Chondrocyte (in vitro differentiated cells): ENCODE data around the gene CARS2. TPM values are rescaled to one million over a fixed set of nuclear protein-coding genes. Genes with fewer than 3 reads are reported as not detected.

ENCODE experiments used
- DNase-seq: peaks from one replicate; pipeline ENCODE4 v3.0.0; 2021; ENCODE audit warnings: mixed read lengths, low spot score
- H3K27ac Mint-ChIP-seq: one replicate; pipeline ENCODE4 v1.8.0; 2021; ENCODE audit warnings: mild to moderate bottlenecking, moderate library complexity, mixed read lengths; ENCODE audit not compliant: unreplicated experiment
- H3K27me3 Mint-ChIP-seq: 2 replicates; pipeline ENCODE4 v1.8.0; 2021; ENCODE audit warnings: low read depth, mixed read lengths
- H3K36me3 Mint-ChIP-seq: 2 replicates; pipeline ENCODE4 v1.8.0; 2021; ENCODE audit warnings: low read depth, mixed read lengths
- H3K4me1 Mint-ChIP-seq: 2 replicates; pipeline ENCODE4 v1.8.0; 2021; ENCODE audit warnings: low read depth, mild to moderate bottlenecking, mixed read lengths
- H3K4me3 Mint-ChIP-seq: one replicate; pipeline ENCODE4 v1.8.0; 2021; ENCODE audit warnings: mild to moderate bottlenecking, moderate library complexity, mixed read lengths; ENCODE audit not compliant: unreplicated experiment
- H3K9me3 Mint-ChIP-seq: 2 replicates; pipeline ENCODE4 v1.8.0; 2021; ENCODE audit warnings: low read depth, mixed read lengths
- CTCF ChIP-seq: fragments of 200-600 bp; sonication (generic); IDR thresholded peaks from 2 replicates; pipeline ENCODE4 v1.5.0; 2021; ENCODE audit warnings: antibody characterized with exemption, mild to moderate bottlenecking, moderate library complexity
- long read RNA-seq: library from polyadenylated mRNA; stranded (forward); transcript quantifications from one replicate; pipeline ENCODE4 v2.0.0, GENCODE V29; 2021
- total RNA-seq: library from RNA; stranded (reverse); gene quantifications from 3 replicates; pipeline ENCODE4 v1.2.1, GENCODE V29; 2021

CARS2 gene
- total RNA-seq, result 50.7 to 60.2 TPM (median 57.9 TPM) in 3 replicates
- long read RNA-seq, transcript CARS2-201 (15 exons, 1,879 nt), result major isoform, 99 of 127 reads
- long read RNA-seq, partial matches to known transcripts, result 3 of 127 reads
- long read RNA-seq, other reads (novel, unspliced or antisense), result 24 of 127 reads

- peak; percentile 39 for TF ChIP-seq CTCF
- H3K9me3 Mint-ChIP-seq, result no peaks in the 10 kb centered on the region
- H3K4me1 Mint-ChIP-seq, result peaks cover 40% of the 10 kb centered on the region
- peak within 1 kb of the TSS; percentile 84 for H3K4me3 Mint-ChIP-seq
- peak; percentile 97 for DNase-seq
- H3K36me3 Mint-ChIP-seq, result peaks cover 3% of the 10 kb centered on the region
- H3K27ac Mint-ChIP-seq, result peak within 1 kb of the TSS; percentile 87
- H3K27me3 Mint-ChIP-seq, result no peaks in the 10 kb centered on the region
Observed at GRCh38 chr13:110705826-110706569, at the start of gene CARS2. Gene CARS2, minus strand, starts transcription at chr13:110706116. Its CDS starts 23 bp downstream, at chr13:110706093.

- no peak for TF ChIP-seq CTCF
- H3K4me3 Mint-ChIP-seq, result no peak overlapping the region
- DNase-seq, result no peak
- H3K27me3 Mint-ChIP-seq, result no peaks in the 10 kb centered on the region
- peaks cover 7% of the 10 kb centered on the region for H3K4me1 Mint-ChIP-seq
- H3K27ac Mint-ChIP-seq, result no peak overlapping the region
- H3K9me3 Mint-ChIP-seq, result peaks cover 14% of the 10 kb centered on the region
- peaks cover 11% of the 10 kb centered on the region for H3K36me3 Mint-ChIP-seq
Observed at GRCh38 chr13:110748271-110748670, 42.4 kb upstream of the CARS2 start.

- TF ChIP-seq CTCF, result no peak
- H3K9me3 Mint-ChIP-seq, result peaks cover 10% of the 10 kb centered on the region
- H3K27me3 Mint-ChIP-seq, result no peaks in the 10 kb centered on the region
- no peak overlapping the region for H3K27ac Mint-ChIP-seq
- no peak for DNase-seq
- H3K36me3 Mint-ChIP-seq, result peaks cover 9% of the 10 kb centered on the region
- peaks cover 7% of the 10 kb centered on the region for H3K4me1 Mint-ChIP-seq
- no peak overlapping the region for H3K4me3 Mint-ChIP-seq
Observed at GRCh38 chr13:110746438-110746837, 40.5 kb upstream of the CARS2 start.

- H3K27ac Mint-ChIP-seq, result no peak overlapping the region
- no peak for DNase-seq
- peaks cover 3% of the 10 kb centered on the region for H3K9me3 Mint-ChIP-seq
- TF ChIP-seq CTCF, result no peak
- no peak overlapping the region for H3K4me3 Mint-ChIP-seq
- H3K27me3 Mint-ChIP-seq, result no peaks in the 10 kb centered on the region
- peaks cover 7% of the 10 kb centered on the region for H3K4me1 Mint-ChIP-seq
- H3K36me3 Mint-ChIP-seq, result peaks cover 3% of the 10 kb centered on the region
Observed at GRCh38 chr13:110743687-110744086, 37.8 kb upstream of the CARS2 start.

- H3K27me3 Mint-ChIP-seq, result no peaks in the 10 kb centered on the region
- H3K36me3 Mint-ChIP-seq, result peaks cover 2% of the 10 kb centered on the region
- H3K4me1 Mint-ChIP-seq, result no peaks in the 10 kb centered on the region
Observed at GRCh38 chr13:110737555-110737954, 31.6 kb upstream of the CARS2 start.

More at GRCh38 chr13:110737555-110737954, 31.6 kb upstream of the CARS2 start:
- H3K9me3 Mint-ChIP-seq, result peaks cover 9% of the 10 kb centered on the region
- no peak overlapping the region for H3K4me3 Mint-ChIP-seq
- DNase-seq, result no peak
- no peak overlapping the region for H3K27ac Mint-ChIP-seq
- TF ChIP-seq CTCF, result no peak
